HEK293 (cell line): Measurements from ENCODE around the gene USP6.

ENCODE experiments used
- BCL11A ChIP-seq: fragments of 450-650 bp; formaldehyde crosslinking; IDR thresholded peaks from 2 replicates; pipeline ENCODE4 v1.5.1; 2016; ENCODE audit warnings: low read depth, missing biosample characterization, missing genetic modification characterization
- BCL11B ChIP-seq: fragments of 450-650 bp; formaldehyde crosslinking; IDR thresholded peaks from 2 replicates; pipeline ENCODE4 v1.5.1; 2016; ENCODE audit warnings: low read depth, missing biosample characterization, missing genetic modification characterization
- HIC1 ChIP-seq: fragments of 450-650 bp; formaldehyde crosslinking; IDR thresholded peaks from 2 replicates; pipeline ENCODE4 v1.5.1; 2016; ENCODE audit warnings: missing biosample characterization, missing genetic modification characterization
- KLF7 ChIP-seq: fragments of 450-650 bp; formaldehyde crosslinking; IDR thresholded peaks from 2 replicates; pipeline ENCODE4 v1.5.1; 2016; ENCODE audit warnings: missing biosample characterization, missing genetic modification characterization, borderline replicate concordance
- KLF9 ChIP-seq: fragments of 450-650 bp; formaldehyde crosslinking; IDR thresholded peaks from 2 replicates; pipeline ENCODE4 v1.5.1; 2016; ENCODE audit warnings: missing biosample characterization, missing genetic modification characterization, low read depth
- OVOL3 ChIP-seq: fragments of 450-650 bp; formaldehyde crosslinking; IDR thresholded peaks from 2 replicates; pipeline ENCODE4 v1.5.1; 2016; ENCODE audit warnings: missing biosample characterization, missing genetic modification characterization
- PRDM4 ChIP-seq: fragments of 450-650 bp; formaldehyde crosslinking; IDR thresholded peaks from 2 replicates; pipeline ENCODE4 v1.5.1; 2017; ENCODE audit warnings: missing biosample characterization, missing genetic modification characterization
- SCRT2 ChIP-seq: fragments of 450-650 bp; formaldehyde crosslinking; IDR thresholded peaks from 2 replicates; pipeline ENCODE4 v1.5.1; 2016; ENCODE audit warnings: missing biosample characterization, missing genetic modification characterization
- SP7 ChIP-seq: fragments of 450-650 bp; formaldehyde crosslinking; IDR thresholded peaks from 2 replicates; pipeline ENCODE4 v1.5.1; 2016; ENCODE audit warnings: missing biosample characterization, missing genetic modification characterization
- ZNF184 ChIP-seq: fragments of 450-650 bp; IDR thresholded peaks from 2 replicates; pipeline ENCODE4 v1.5.1; 2018; ENCODE audit warnings: missing biosample characterization, mild to moderate bottlenecking, missing genetic modification characterization
- ZNF211 ChIP-seq: fragments of 450-650 bp; formaldehyde crosslinking; IDR thresholded peaks from 2 replicates; pipeline ENCODE4 v1.5.1; 2016; ENCODE audit warnings: low read depth, missing biosample characterization, missing genetic modification characterization
- ZNF223 ChIP-seq: fragments of 450-650 bp; formaldehyde crosslinking; IDR thresholded peaks from 2 replicates; pipeline ENCODE4 v1.5.1; 2016; ENCODE audit warnings: missing biosample characterization, missing genetic modification characterization
- ZNF341 ChIP-seq: fragments of 450-650 bp; formaldehyde crosslinking; IDR thresholded peaks from 2 replicates; pipeline ENCODE4; 2016; ENCODE audit warnings: low read depth, missing biosample characterization, missing genetic modification characterization
- ZNF398 ChIP-seq: fragments of 450-650 bp; formaldehyde crosslinking; IDR thresholded peaks from 2 replicates; pipeline ENCODE4 v1.5.1; 2017; ENCODE audit warnings: missing biosample characterization, missing genetic modification characterization
- ZNF518A ChIP-seq: fragments of 450-650 bp; formaldehyde crosslinking; conservative IDR thresholded peaks from 2 replicates; pipeline ENCODE4 v1.5.1; 2016; ENCODE audit warnings: low read depth, missing biosample characterization, missing genetic modification characterization
- ZNF560 ChIP-seq: fragments of 450-650 bp; formaldehyde crosslinking; IDR thresholded peaks from 2 replicates; pipeline ENCODE4 v1.5.1; 2017; ENCODE audit warnings: missing biosample characterization, missing genetic modification characterization, borderline replicate concordance
- ZNF580 ChIP-seq: fragments of 450-650 bp; formaldehyde crosslinking; IDR thresholded peaks from 2 replicates; pipeline ENCODE4 v1.5.1; 2016; ENCODE audit warnings: missing biosample characterization, missing genetic modification characterization
- ZNF600 ChIP-seq: fragments of 450-650 bp; formaldehyde crosslinking; IDR thresholded peaks from 2 replicates; pipeline ENCODE4 v1.5.1; 2016; ENCODE audit warnings: missing biosample characterization, missing genetic modification characterization
- ZNF621 ChIP-seq: fragments of 450-650 bp; formaldehyde crosslinking; IDR thresholded peaks from 2 replicates; pipeline ENCODE4 v1.5.1; 2017; ENCODE audit warnings: missing biosample characterization, missing genetic modification characterization
- ZNF623 ChIP-seq: fragments of 450-650 bp; formaldehyde crosslinking; IDR thresholded peaks from 2 replicates; pipeline ENCODE4 v1.5.1; 2016; ENCODE audit warnings: missing biosample characterization, missing genetic modification characterization
- ZNF629 ChIP-seq: fragments of 450-650 bp; formaldehyde crosslinking; IDR thresholded peaks from 2 replicates; pipeline ENCODE4 v1.5.1; 2017; ENCODE audit warnings: missing biosample characterization, missing genetic modification characterization
- ZNF654 ChIP-seq: fragments of 450-650 bp; formaldehyde crosslinking; IDR thresholded peaks from 2 replicates; pipeline ENCODE4 v1.5.1; 2016; ENCODE audit warnings: low read depth, missing biosample characterization, missing genetic modification characterization
- ZNF785 ChIP-seq: fragments of 450-650 bp; formaldehyde crosslinking; IDR thresholded peaks from 2 replicates; pipeline ENCODE4 v1.5.1; 2016; ENCODE audit warnings: missing biosample characterization, missing genetic modification characterization
- ZNF843 ChIP-seq: fragments of 450-650 bp; formaldehyde crosslinking; IDR thresholded peaks from 2 replicates; pipeline ENCODE4 v1.5.1; 2016; ENCODE audit warnings: missing biosample characterization, missing genetic modification characterization
- ZSCAN30 ChIP-seq: fragments of 450-650 bp; IDR thresholded peaks from 2 replicates; pipeline ENCODE4 v1.5.1; 2018; ENCODE audit warnings: missing biosample characterization, mild to moderate bottlenecking, missing genetic modification characterization, moderate library complexity
- ZSCAN5A ChIP-seq: fragments of 450-650 bp; formaldehyde crosslinking; IDR thresholded peaks from 2 replicates; pipeline ENCODE4 v1.5.1; 2016; ENCODE audit warnings: missing biosample characterization, missing genetic modification characterization

The USP6 gene

GRCh38 chr17:5111402-5112204 is 4.2 kb upstream of the USP6 start, which contains the start of gene ZNF232 (continued):
- no peak for TF ChIP-seq PRDM4 (tag by site-specific recombination)
- no peak; the same call in none of the 2 replicates for TF ChIP-seq ZNF518A
- TF ChIP-seq SP7 = 0 out of 2 replicates have a peak, but pooled peaks have one; percentile 62
- no peak for TF ChIP-seq ZNF621 (tag by site-specific recombination)
- no peak for TF ChIP-seq KLF9 (tag by site-specific recombination)
- 0 out of 2 replicates have a peak, but pooled peaks have one; percentile 44 for TF ChIP-seq KLF7 (tag by site-specific recombination)
- no peak for TF ChIP-seq ZNF184 (tag by site-specific recombination)
- peak; percentile 85 for TF ChIP-seq HIC1
- TF ChIP-seq ZNF211 (tag by site-specific recombination) = no peak
- TF ChIP-seq BCL11B (tag by site-specific recombination) = no peak
- no peak for TF ChIP-seq ZNF654
- TF ChIP-seq OVOL3 (tag by site-specific recombination) = no peak
- no peak for TF ChIP-seq ZNF623 (tag by site-specific recombination)
- TF ChIP-seq ZNF629 (tag by site-specific recombination) = 0 out of 2 replicates have a peak, but pooled peaks have one; percentile 11
- TF ChIP-seq ZSCAN30 (tag by site-specific recombination) = peak; percentile 90
- no peak for TF ChIP-seq ZNF398 (tag by site-specific recombination)
- TF ChIP-seq BCL11A = no peak
- TF ChIP-seq ZNF560 (tag by site-specific recombination) = no peak
- TF ChIP-seq ZNF600 (tag by site-specific recombination) = peak; percentile 16; the same call in 1 of the 2 replicates
- no peak for TF ChIP-seq ZNF223 (tag by site-specific recombination)
- TF ChIP-seq ZNF785 (tag by site-specific recombination) = no peak
- TF ChIP-seq SCRT2 (tag by site-specific recombination) = no peak
- TF ChIP-seq ZNF580 = peak; percentile 52; the same call in 1 of the 2 replicates
- no peak; the same call in 1 of the 2 replicates for TF ChIP-seq ZSCAN5A
- TF ChIP-seq ZNF341 (tag by site-specific recombination) = 0 out of 2 replicates have a peak, but pooled peaks have one; percentile 27
- no peak for TF ChIP-seq ZNF843 (tag by site-specific recombination)
